SK-N-SH (cell line): ENCODE data around the gene MEI1. TPM values are rescaled to one million over a fixed set of nuclear protein-coding genes. Genes with fewer than 3 reads are reported as not detected.

Experiments used
- CTCF ChIA-PET: fragments of 300-600, 350-600 bp; formaldehyde crosslinking; extraction: SDS; loops from one replicate; lab custom pipeline; 2021; lab: Yijun Ruan, JAX
- POLR2A ChIA-PET: fragments of 350-600 bp; sonication (Branson Sonifier 250); formaldehyde crosslinking; extraction: SDS; loops from one replicate; lab custom pipeline; 2020; ENCODE audit warnings: antibody characterized with exemption, inconsistent platforms; lab: Yijun Ruan, JAX
- DNase-seq: peaks from one replicate; pipeline ENCODE4 v3.0.0; 2012
- H2AFZ ChIP-seq: fragments of 200-600 bp; sonication (generic); 2 replicates; pipeline ENCODE4 v1.8.1; 2016; ENCODE audit warnings: antibody characterized with exemption, mild to moderate bottlenecking, low read depth
- H3F3A ChIP-seq: fragments of 200-600 bp; sonication (generic); replicated peaks from 2 replicates; pipeline ENCODE3; 2016; ENCODE audit warnings: antibody characterized with exemption, mild to moderate bottlenecking; ENCODE audit not compliant: insufficient read depth
- H3K27ac ChIP-seq, 2 experiments: fragments of 200-500 bp in 1 of 2; fragments of 200-600 bp in 1 of 2; sonication (Bioruptor generic) in 1 of 2; sonication (generic), shearing (Covaris generic) in 1 of 2; 2 replicates each; pipeline versions ENCODE4 v1.5.1 to v1.6.1; 2014 to 2016; ENCODE audit warnings: low read depth in 2 of 2, inconsistent platforms in 1 of 2, low read length in 1 of 2, mild to moderate bottlenecking in 1 of 2, mixed read lengths in 1 of 2
- H3K27me3 ChIP-seq: fragments of 200-600 bp; sonication (generic), shearing (Covaris generic); 2 replicates; pipeline ENCODE4 v1.6.1; 2016; ENCODE audit warnings: mixed run types; ENCODE audit not compliant: insufficient read depth
- H3K36me3 ChIP-seq, 2 experiments: fragments of 200-500 bp in 1 of 2; fragments of 200-600 bp in 1 of 2; sonication (Bioruptor generic) in 1 of 2; sonication (generic) in 1 of 2; replicated peaks in 1 of 2; 2 replicates each; pipeline versions ENCODE3 to v1.5.1; 2014 to 2016; ENCODE audit warnings: low read length in 1 of 2, mild to moderate bottlenecking in 1 of 2; ENCODE audit not compliant: insufficient read depth in 2 of 2, control insufficient read depth in 1 of 2
- H3K4me1 ChIP-seq, 2 experiments: fragments of 200-500 bp in 1 of 2; fragments of 200-600 bp in 1 of 2; sonication (Bioruptor generic) in 1 of 2; sonication (generic), shearing (Covaris generic) in 1 of 2; 2 replicates each; pipeline versions ENCODE4 v1.5.1 to v1.6.1; 2014 to 2016; ENCODE audit warnings: low read depth in 1 of 2, low read length in 1 of 2, mixed run types in 1 of 2; ENCODE audit not compliant: insufficient read depth in 2 of 2, control insufficient read depth in 1 of 2
- H3K4me2 ChIP-seq: fragments of 200-600 bp; sonication (generic), shearing (Covaris generic); 2 replicates; pipeline ENCODE4 v1.6.1; 2017; ENCODE audit warnings: mixed run types
- H3K4me3 ChIP-seq, 2 experiments: fragments of 200-500 bp in 1 of 2; fragments of 200-600 bp in 1 of 2; sonication (Bioruptor generic) in 1 of 2; sonication (generic), shearing (Covaris generic) in 1 of 2; 2 replicates each; pipeline versions ENCODE4 v1.5.1 to v1.8.1; 2014 to 2016; ENCODE audit warnings: low read depth in 2 of 2, inconsistent platforms in 1 of 2, low read length in 1 of 2, mild to moderate bottlenecking in 1 of 2, mixed read lengths in 1 of 2, moderate library complexity in 1 of 2
- H3K79me2 ChIP-seq: fragments of 200-600 bp; sonication (generic); 2 replicates; pipeline ENCODE4 v1.8.1; 2017; ENCODE audit warnings: mild to moderate bottlenecking; ENCODE audit not compliant: insufficient read depth
- H3K9ac ChIP-seq: fragments of 200-600 bp; sonication (generic); 2 replicates; pipeline ENCODE4 v1.6.1; 2017; ENCODE audit warnings: mixed run types
- H3K9me2 ChIP-seq: fragments of 200-600 bp; sonication (generic); 2 replicates; pipeline ENCODE4 v1.6.1; 2017; ENCODE audit warnings: mixed run types
- H3K9me3 ChIP-seq: fragments of 200-600 bp; sonication (generic); 2 replicates; pipeline ENCODE4 v1.6.1; 2017; ENCODE audit warnings: mixed run types, mild to moderate bottlenecking, moderate library complexity
- H4K20me1 ChIP-seq: fragments of 200-600 bp; sonication (generic); 2 replicates; pipeline ENCODE4 v1.6.1; 2017; ENCODE audit warnings: mild to moderate bottlenecking, mixed run types; ENCODE audit not compliant: insufficient read depth
- CHD2 ChIP-seq: fragments of 150-350 bp; IDR thresholded peaks from 2 replicates; pipeline ENCODE4 v1.6.1; 2018; ENCODE audit warnings: low read length; ENCODE audit not compliant: partially characterized antibody
- ELF1 ChIP-seq: IDR thresholded peaks from 2 replicates; pipeline ENCODE4 v1.4.0; 2012
- EZH2phosphoT487 ChIP-seq: fragments of 200-600 bp; sonication (generic); IDR thresholded peaks from 2 replicates; pipeline ENCODE4 v1.6.1; 2017; ENCODE audit warnings: low read depth, mixed run types, mild to moderate bottlenecking, antibody characterized with exemption, moderate library complexity, borderline replicate concordance
- FOSL2 ChIP-seq: IDR thresholded peaks from 2 replicates; pipeline ENCODE4 v1.4.0; 2012; ENCODE audit warnings: low read depth, mild to moderate bottlenecking, moderate library complexity, borderline replicate concordance
- MEF2A ChIP-seq: IDR thresholded peaks from 2 replicates; pipeline ENCODE4 v1.4.0; 2012; ENCODE audit warnings: low read depth, borderline replicate concordance
- MXI1 ChIP-seq: IDR thresholded peaks from 2 replicates; pipeline ENCODE4 v1.6.1; 2012; ENCODE audit warnings: mild to moderate bottlenecking, low read depth, low read length, improper control_type of control experiment
- RAD21 ChIP-seq: IDR thresholded peaks from 2 replicates; pipeline ENCODE4 v1.6.1; 2012; ENCODE audit warnings: mild to moderate bottlenecking, low read length
- RCOR1 ChIP-seq: fragments of 150-350 bp; IDR thresholded peaks from 2 replicates; pipeline ENCODE4 v1.6.1; 2017; ENCODE audit warnings: antibody characterized with exemption, low read length
- SMC3 ChIP-seq: IDR thresholded peaks from 2 replicates; pipeline ENCODE4 v1.6.1; 2012; ENCODE audit warnings: low read depth, low read length, improper control_type of control experiment
- WGBS: methylation state at CpG from one replicate; pipeline ENCODE4 v1.1.6; 2017; ENCODE audit warnings: low lambda C conversion rate; 5-methylcytosine and 5-hydroxymethylcytosine counted together
- polyA plus RNA-seq, 3 experiments: library from polyadenylated mRNA; depleted of rRNA; stranded (reverse); fragments of >200 nt; gene quantifications; 2 replicates each; pipeline ENCODE4 v1.2.3, GENCODE V29; 2012
- TF ChIP-seq, protein P1 (sequence below): fragments of 150-350 bp; IDR thresholded peaks from 2 replicates; pipeline ENCODE4 v1.6.1; 2017; ENCODE audit warnings: antibody characterized with exemption, low read length, low read depth, borderline replicate concordance
- TF ChIP-seq, protein P2 (sequence below): fragments of 200-600 bp; sonication (generic); IDR thresholded peaks from 2 replicates; pipeline ENCODE4 v1.6.1; 2017; ENCODE audit warnings: antibody characterized with exemption, mild to moderate bottlenecking, moderate library complexity
- TF ChIP-seq, protein P3 (sequence below): IDR thresholded peaks from 2 replicates; pipeline ENCODE4; 2012
- TF ChIP-seq, protein P4 (sequence below): IDR thresholded peaks from 2 replicates; pipeline ENCODE4 v1.4.0; 2012; ENCODE audit warnings: low read depth, borderline replicate concordance
- TF ChIP-seq, protein P5 (sequence below): IDR thresholded peaks from 2 replicates; pipeline ENCODE4 v1.6.1; 2012; ENCODE audit warnings: mild to moderate bottlenecking, low read depth, low read length, moderate library complexity

MEI1 gene
- polyA plus RNA-seq, 1 of the 3 experiments (the other 2 are of a cell fraction), result not detected

DNA sequence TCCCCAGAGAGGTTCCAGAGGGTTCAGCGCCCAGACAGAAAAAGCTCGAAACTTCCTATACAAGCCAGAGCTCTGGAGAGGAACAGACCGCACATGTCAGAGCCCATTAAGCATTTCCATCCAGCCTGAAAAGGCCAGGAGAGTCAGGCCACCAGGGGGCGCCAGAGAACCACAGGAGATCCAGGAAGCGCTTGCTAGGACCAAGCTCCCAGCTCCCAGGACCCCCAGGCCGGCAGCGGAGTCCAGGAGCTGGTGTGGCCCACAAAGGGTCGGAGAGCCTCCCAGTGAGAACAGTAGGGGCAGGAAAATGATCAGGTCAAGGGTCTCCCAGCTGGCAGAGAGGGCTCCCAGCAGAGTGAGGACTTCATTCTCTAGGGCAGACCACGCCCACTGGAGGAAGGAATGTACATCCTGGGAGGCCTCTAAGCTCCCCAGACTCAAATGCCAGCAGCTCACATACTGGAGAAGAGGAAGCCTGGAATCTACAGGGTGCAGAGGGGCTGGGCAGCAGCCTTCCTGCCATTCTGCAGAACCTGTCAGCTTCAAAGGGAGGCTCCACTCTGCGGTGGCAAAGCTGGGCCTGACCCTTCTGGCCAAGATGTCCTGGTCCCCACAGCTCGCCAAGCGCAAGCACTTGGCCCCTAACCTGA is 2.1 kb upstream of the MEI1 start:
- Histone ChIP-seq H3K79me2 (no peaks in the 10 kb centered on the region), H2AFZ (peak overlapping the region; percentile 68), H3K4me1 (peaks cover 0 to 4% of the 10 kb centered on the region in 2 experiments; a peak in 1 of 4 replicates), H4K20me1 (no peaks in the 10 kb centered on the region), H3K9me3 (no peaks in the 10 kb centered on the region), H3K9ac (no peak overlapping the region), H3K27me3 (no peaks in the 10 kb centered on the region)
- CTCF ChIA-PET, result interaction anchor here (0.6 to 4.0 kb wide), 50 partner anchors 8 to 255 kb away, joined by 3 to 46 read pairs (median 4); partner anchors contain the start of genes CCDC134, CENPM, SMIM45 and SNU13
- WGBS, result 7% methylated on average over 3 of the region's 12 CpGs
- TF ChIP-seq SMC3, result peak; percentile 60
- TF ChIP-seq, protein P1, sequence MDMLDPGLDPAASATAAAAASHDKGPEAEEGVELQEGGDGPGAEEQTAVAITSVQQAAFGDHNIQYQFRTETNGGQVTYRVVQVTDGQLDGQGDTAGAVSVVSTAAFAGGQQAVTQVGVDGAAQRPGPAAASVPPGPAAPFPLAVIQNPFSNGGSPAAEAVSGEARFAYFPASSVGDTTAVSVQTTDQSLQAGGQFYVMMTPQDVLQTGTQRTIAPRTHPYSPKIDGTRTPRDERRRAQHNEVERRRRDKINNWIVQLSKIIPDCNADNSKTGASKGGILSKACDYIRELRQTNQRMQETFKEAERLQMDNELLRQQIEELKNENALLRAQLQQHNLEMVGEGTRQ, result no peak
- peak; percentile 29; the same call in 1 of the 2 replicates for TF ChIP-seq MXI1
- no peak for TF ChIP-seq FOSL2
- TF ChIP-seq, protein P2, sequence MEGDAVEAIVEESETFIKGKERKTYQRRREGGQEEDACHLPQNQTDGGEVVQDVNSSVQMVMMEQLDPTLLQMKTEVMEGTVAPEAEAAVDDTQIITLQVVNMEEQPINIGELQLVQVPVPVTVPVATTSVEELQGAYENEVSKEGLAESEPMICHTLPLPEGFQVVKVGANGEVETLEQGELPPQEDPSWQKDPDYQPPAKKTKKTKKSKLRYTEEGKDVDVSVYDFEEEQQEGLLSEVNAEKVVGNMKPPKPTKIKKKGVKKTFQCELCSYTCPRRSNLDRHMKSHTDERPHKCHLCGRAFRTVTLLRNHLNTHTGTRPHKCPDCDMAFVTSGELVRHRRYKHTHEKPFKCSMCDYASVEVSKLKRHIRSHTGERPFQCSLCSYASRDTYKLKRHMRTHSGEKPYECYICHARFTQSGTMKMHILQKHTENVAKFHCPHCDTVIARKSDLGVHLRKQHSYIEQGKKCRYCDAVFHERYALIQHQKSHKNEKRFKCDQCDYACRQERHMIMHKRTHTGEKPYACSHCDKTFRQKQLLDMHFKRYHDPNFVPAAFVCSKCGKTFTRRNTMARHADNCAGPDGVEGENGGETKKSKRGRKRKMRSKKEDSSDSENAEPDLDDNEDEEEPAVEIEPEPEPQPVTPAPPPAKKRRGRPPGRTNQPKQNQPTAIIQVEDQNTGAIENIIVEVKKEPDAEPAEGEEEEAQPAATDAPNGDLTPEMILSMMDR, result peak; percentile 83
- TF ChIP-seq ELF1, result peak; percentile 52
- TF ChIP-seq RAD21, result peak; percentile 77
- TF ChIP-seq, protein P3, sequence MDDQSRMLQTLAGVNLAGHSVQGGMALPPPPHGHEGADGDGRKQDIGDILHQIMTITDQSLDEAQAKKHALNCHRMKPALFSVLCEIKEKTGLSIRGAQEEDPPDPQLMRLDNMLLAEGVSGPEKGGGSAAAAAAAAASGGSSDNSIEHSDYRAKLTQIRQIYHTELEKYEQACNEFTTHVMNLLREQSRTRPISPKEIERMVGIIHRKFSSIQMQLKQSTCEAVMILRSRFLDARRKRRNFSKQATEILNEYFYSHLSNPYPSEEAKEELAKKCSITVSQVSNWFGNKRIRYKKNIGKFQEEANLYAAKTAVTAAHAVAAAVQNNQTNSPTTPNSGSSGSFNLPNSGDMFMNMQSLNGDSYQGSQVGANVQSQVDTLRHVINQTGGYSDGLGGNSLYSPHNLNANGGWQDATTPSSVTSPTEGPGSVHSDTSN, result peak; percentile 56
- TF ChIP-seq, protein P4, sequence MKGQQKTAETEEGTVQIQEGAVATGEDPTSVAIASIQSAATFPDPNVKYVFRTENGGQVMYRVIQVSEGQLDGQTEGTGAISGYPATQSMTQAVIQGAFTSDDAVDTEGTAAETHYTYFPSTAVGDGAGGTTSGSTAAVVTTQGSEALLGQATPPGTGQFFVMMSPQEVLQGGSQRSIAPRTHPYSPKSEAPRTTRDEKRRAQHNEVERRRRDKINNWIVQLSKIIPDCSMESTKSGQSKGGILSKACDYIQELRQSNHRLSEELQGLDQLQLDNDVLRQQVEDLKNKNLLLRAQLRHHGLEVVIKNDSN, result no peak
- TF ChIP-seq, all 33 proteins: peak for 6
- DNase-seq, result peak; percentile 85
- Histone ChIP-seq H3K27ac (no peak overlapping the region; a peak in 2 of 4 replicates), H3K4me2 (peak overlapping the region; percentile 28; the same call in 1 of the 2 replicates), H3K36me3 (peaks cover 0 to 5% of the 10 kb centered on the region in 2 experiments), H3K4me3 (peak overlapping the region in 1 of 2 experiments; percentile 43; a peak in 1 of 4 replicates), H3F3A (no peaks in the 10 kb centered on the region), H3K9me2 (no peaks in the 10 kb centered on the region)
- POLR2A ChIA-PET, result interaction anchor here (1.0 to 1.4 kb wide), 4 partner anchors 17 to 254 kb away, joined by 3 to 6 read pairs (median 4); partner anchors contain the start of genes CCDC134 and SMIM45

DNA sequence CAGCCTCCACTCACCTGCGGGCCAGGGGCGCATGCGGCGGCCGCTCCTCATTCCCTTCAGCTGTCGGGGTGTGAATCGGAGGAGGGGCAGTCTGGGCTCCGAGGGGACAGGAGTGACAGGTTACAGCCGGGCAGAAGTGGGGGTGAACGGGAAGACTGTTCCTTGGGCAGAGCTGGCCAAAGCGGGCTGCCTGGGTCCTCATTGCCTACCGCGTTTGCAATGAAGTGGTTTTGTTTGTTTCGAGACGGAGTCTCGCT is 733 bp downstream of the MEI1 start:
- WGBS, result 94% methylated on average over 15 of the region's 16 CpGs
- Histone ChIP-seq H2AFZ (no peak overlapping the region), H4K20me1 (no peaks in the 10 kb centered on the region), H3F3A (no peaks in the 10 kb centered on the region), H3K4me2 (no peak overlapping the region), H3K4me3 (no peak overlapping the region), H3K9me2 (no peaks in the 10 kb centered on the region), H3K9ac (no peak overlapping the region), H3K9me3 (no peaks in the 10 kb centered on the region), H3K79me2 (no peaks in the 10 kb centered on the region), H3K4me1 (peaks cover 0 to 4% of the 10 kb centered on the region in 2 experiments; a peak in 1 of 4 replicates), H3K36me3 (no peaks in the 10 kb centered on the region), H3K27ac (no peak overlapping the region), H3K27me3 (no peaks in the 10 kb centered on the region)
- CTCF ChIA-PET, result no interaction called here
- POLR2A ChIA-PET, result no interaction called here
- DNase-seq, result no peak
- TF ChIP-seq CHD2 (no peak), MEF2A (no peak), EZH2phosphoT487 (no peak), RCOR1 (no peak)
- TF ChIP-seq, protein P5, sequence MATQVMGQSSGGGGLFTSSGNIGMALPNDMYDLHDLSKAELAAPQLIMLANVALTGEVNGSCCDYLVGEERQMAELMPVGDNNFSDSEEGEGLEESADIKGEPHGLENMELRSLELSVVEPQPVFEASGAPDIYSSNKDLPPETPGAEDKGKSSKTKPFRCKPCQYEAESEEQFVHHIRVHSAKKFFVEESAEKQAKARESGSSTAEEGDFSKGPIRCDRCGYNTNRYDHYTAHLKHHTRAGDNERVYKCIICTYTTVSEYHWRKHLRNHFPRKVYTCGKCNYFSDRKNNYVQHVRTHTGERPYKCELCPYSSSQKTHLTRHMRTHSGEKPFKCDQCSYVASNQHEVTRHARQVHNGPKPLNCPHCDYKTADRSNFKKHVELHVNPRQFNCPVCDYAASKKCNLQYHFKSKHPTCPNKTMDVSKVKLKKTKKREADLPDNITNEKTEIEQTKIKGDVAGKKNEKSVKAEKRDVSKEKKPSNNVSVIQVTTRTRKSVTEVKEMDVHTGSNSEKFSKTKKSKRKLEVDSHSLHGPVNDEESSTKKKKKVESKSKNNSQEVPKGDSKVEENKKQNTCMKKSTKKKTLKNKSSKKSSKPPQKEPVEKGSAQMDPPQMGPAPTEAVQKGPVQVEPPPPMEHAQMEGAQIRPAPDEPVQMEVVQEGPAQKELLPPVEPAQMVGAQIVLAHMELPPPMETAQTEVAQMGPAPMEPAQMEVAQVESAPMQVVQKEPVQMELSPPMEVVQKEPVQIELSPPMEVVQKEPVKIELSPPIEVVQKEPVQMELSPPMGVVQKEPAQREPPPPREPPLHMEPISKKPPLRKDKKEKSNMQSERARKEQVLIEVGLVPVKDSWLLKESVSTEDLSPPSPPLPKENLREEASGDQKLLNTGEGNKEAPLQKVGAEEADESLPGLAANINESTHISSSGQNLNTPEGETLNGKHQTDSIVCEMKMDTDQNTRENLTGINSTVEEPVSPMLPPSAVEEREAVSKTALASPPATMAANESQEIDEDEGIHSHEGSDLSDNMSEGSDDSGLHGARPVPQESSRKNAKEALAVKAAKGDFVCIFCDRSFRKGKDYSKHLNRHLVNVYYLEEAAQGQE, result no peak
- TF ChIP-seq, protein P4, result no peak
- TF ChIP-seq, protein P2, result no peak
